ENCODE measurements around the gene MARCHF10.

GRCh38 chr17:62668091-62668804 lies 139.9 kb downstream of the MARCHF10 start:
- TF ChIP-seq, protein P1, sequence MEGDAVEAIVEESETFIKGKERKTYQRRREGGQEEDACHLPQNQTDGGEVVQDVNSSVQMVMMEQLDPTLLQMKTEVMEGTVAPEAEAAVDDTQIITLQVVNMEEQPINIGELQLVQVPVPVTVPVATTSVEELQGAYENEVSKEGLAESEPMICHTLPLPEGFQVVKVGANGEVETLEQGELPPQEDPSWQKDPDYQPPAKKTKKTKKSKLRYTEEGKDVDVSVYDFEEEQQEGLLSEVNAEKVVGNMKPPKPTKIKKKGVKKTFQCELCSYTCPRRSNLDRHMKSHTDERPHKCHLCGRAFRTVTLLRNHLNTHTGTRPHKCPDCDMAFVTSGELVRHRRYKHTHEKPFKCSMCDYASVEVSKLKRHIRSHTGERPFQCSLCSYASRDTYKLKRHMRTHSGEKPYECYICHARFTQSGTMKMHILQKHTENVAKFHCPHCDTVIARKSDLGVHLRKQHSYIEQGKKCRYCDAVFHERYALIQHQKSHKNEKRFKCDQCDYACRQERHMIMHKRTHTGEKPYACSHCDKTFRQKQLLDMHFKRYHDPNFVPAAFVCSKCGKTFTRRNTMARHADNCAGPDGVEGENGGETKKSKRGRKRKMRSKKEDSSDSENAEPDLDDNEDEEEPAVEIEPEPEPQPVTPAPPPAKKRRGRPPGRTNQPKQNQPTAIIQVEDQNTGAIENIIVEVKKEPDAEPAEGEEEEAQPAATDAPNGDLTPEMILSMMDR (IDR thresholded peaks at IDR 0.05): no peak
- no peak for TF ChIP-seq POLR2AphosphoS5 (IDR thresholded peaks at IDR 0.05)
